K562 (cell line): ENCODE measurements around the gene YES1. TPM values are rescaled to one million over a fixed set of nuclear protein-coding genes. Genes with fewer than 3 reads are reported as not detected.

Experiments used
- ATAC-seq: fragments of 200-7000 bp; cut with Tn5 transposase; 3 replicates; pipeline ENCODE4 v1.9.1; 2020; ENCODE audit warnings: moderate library complexity
- BruUV-seq: library from RNA; stranded (reverse); fragments of 400-500 nt; replicated peaks from 2 replicates; lab custom pipeline; 2021; lab: Mats Ljungman, UMichigan
- CTCF ChIA-PET: fragments of 300-600 bp; formaldehyde crosslinking; extraction: SDS; loops from one replicate; lab custom pipeline; 2021; ENCODE audit warnings: low intra/inter-chr PET ratio; lab: Yijun Ruan, JAX
- POLR2A ChIA-PET: fragments of 300-600, 350-650 bp; sonication (Branson Sonifier 250); formaldehyde crosslinking; extraction: SDS; loops from one replicate; lab custom pipeline; 2021; ENCODE audit warnings: antibody characterized with exemption, inconsistent platforms; lab: Yijun Ruan, JAX
- DNase-seq, 4 experiments: peaks; one replicate each; pipeline versions ENCODE4 v3.0.0 to v3.0.0-alpha.2; 2011 to 2018; ENCODE audit warnings: low spot score in 3 of 4, mixed read lengths in 3 of 4; ENCODE audit errors: extremely low read depth in 1 of 4
- FAIRE-seq: peaks from 2 replicates; lab custom pipeline; 2011; peaks lifted over from hg19 to GRCh38; lab: Jason Lieb, UNC
- H2AFZ ChIP-seq: 2 replicates; pipeline ENCODE4 v1.6.0; 2011; ENCODE audit warnings: low read depth, low read length, control low read depth, inconsistent platforms
- H3K27ac ChIP-seq: fragments of 200-600 bp; 3 replicates; pipeline ENCODE4 v1.8.0; 2011; ENCODE audit warnings: low read depth, mild to moderate bottlenecking, control low read depth, inconsistent platforms, low read length, moderate library complexity, mixed read lengths; ENCODE audit errors: extremely low read depth
- H3K27me3 ChIP-seq, 2 experiments: fragments of 300-600 bp in 1 of 2; 2 replicates in 1 of 2; 3 replicates in 1 of 2; pipeline versions ENCODE4 v1.6.0 to v1.8.0; 2011; ENCODE audit warnings: inconsistent platforms in 2 of 2, low read length in 2 of 2, mild to moderate bottlenecking in 1 of 2, mixed read lengths in 1 of 2, moderate library complexity in 1 of 2; ENCODE audit not compliant: control insufficient read depth in 2 of 2, insufficient read depth in 2 of 2
- H3K36me3 ChIP-seq: fragments of 300-600 bp; 3 replicates; pipeline ENCODE4 v1.8.0; 2011; ENCODE audit warnings: mild to moderate bottlenecking, low read length, inconsistent platforms; ENCODE audit not compliant: control insufficient read depth, insufficient read depth
- H3K4me1 ChIP-seq, 2 experiments: fragments of 200-600 bp in 1 of 2; replicated peaks in 1 of 2; 2 replicates in 1 of 2; 3 replicates in 1 of 2; pipeline versions ENCODE4 v1.5.1 to v1.8.0; 2011; ENCODE audit warnings: inconsistent platforms in 2 of 2, low read length in 2 of 2, mild to moderate bottlenecking in 1 of 2, mixed read lengths in 1 of 2, moderate library complexity in 1 of 2; ENCODE audit not compliant: control insufficient read depth in 2 of 2, insufficient read depth in 2 of 2
- H3K4me2 ChIP-seq: 2 replicates; pipeline ENCODE4 v1.6.1; 2011; ENCODE audit warnings: low read length, control low read depth, inconsistent platforms, mixed read lengths; ENCODE audit not compliant: insufficient read depth
- H3K4me3 ChIP-seq: fragments of 200-600 bp; sonication (generic), shearing (Covaris generic); 2 replicates; pipeline ENCODE4 v1.5.1; 2016; ENCODE audit warnings: control low read depth, inconsistent platforms
- H3K79me2 ChIP-seq: fragments of 200-600 bp; 3 replicates; pipeline ENCODE4 v1.8.0; 2011; ENCODE audit warnings: low read length, inconsistent platforms; ENCODE audit not compliant: control insufficient read depth, insufficient read depth
- H3K9ac ChIP-seq, 2 experiments: 2 replicates each; pipeline versions ENCODE4 v1.6.0 to v1.6.1; 2011; ENCODE audit warnings: low read depth in 2 of 2, low read length in 2 of 2, control low read depth in 1 of 2, inconsistent platforms in 1 of 2, mild to moderate bottlenecking in 1 of 2, mixed read lengths in 1 of 2; ENCODE audit not compliant: insufficient read depth in 1 of 2
- H3K9me1 ChIP-seq: one replicate; pipeline ENCODE4 v1.6.0; 2011; ENCODE audit warnings: inconsistent platforms, mild to moderate bottlenecking, low read length, moderate library complexity; ENCODE audit not compliant: control insufficient read depth, insufficient read depth
- H3K9me3 ChIP-seq: replicated peaks from 2 replicates; pipeline ENCODE4 v1.5.1; 2011; ENCODE audit warnings: low read depth, low read length, inconsistent platforms; ENCODE audit not compliant: control insufficient read depth, insufficient read depth
- H4K20me1 ChIP-seq: replicated peaks from 2 replicates; pipeline ENCODE4 v1.6.1; 2011; ENCODE audit warnings: low read length, inconsistent platforms, mixed read lengths; ENCODE audit not compliant: control insufficient read depth, insufficient read depth
- CEBPG ChIP-seq, 3 experiments: fragments of 200-800 bp in 1 of 3; sonication (Bioruptor generic) in 1 of 3; sonication (generic) in 1 of 3; formaldehyde crosslinking in 1 of 3; IDR thresholded peaks in 2 of 3; conservative IDR thresholded peaks in 1 of 3; 2 replicates each; pipeline versions ENCODE4 v1.6.1 to v1.8.0; 2016 to 2022; ENCODE audit warnings: missing compliant biosample characterization in 2 of 3, missing genetic modification characterization in 2 of 3, mild to moderate bottlenecking in 1 of 3, missing genetic modification reagents in 1 of 3
- DACH1 ChIP-seq: fragments of 450-650 bp; IDR thresholded peaks from 2 replicates; pipeline ENCODE4 v1.6.1; 2018; ENCODE audit not compliant: partially characterized antibody
- EP400 ChIP-seq: fragments of 450-650 bp; IDR thresholded peaks from 2 replicates; pipeline ENCODE4 v1.6.1; 2017; ENCODE audit warnings: antibody characterized with exemption, mild to moderate bottlenecking, moderate library complexity
- FOS ChIP-seq: IDR thresholded peaks from 3 replicates; pipeline ENCODE4 v1.6.1; 2011; ENCODE audit not compliant: insufficient read length; ENCODE audit errors: extremely low read depth
- HDAC2 ChIP-seq: fragments of 450-650 bp; IDR thresholded peaks from 2 replicates; pipeline ENCODE4 v1.6.1; 2016; ENCODE audit warnings: mild to moderate bottlenecking
- HNRNPH1 ChIP-seq: fragments of 200-400 bp; formaldehyde crosslinking; optimal IDR thresholded peaks from 2 replicates; pipeline ENCODE3; 2017; ENCODE audit warnings: low read depth, mild to moderate bottlenecking, low read length, moderate library complexity
- JUND ChIP-seq, 2 experiments: IDR thresholded peaks; 2 replicates in 1 of 2; 3 replicates in 1 of 2; pipeline ENCODE4 v1.6.1; 2011; ENCODE audit warnings: borderline replicate concordance in 2 of 2, low read depth in 2 of 2, low read length in 2 of 2, improper control_type of control experiment in 1 of 2, missing biosample characterization in 1 of 2, missing genetic modification characterization in 1 of 2, missing genetic modification reagents in 1 of 2
- KDM5B ChIP-seq: fragments of 200-600 bp; sonication (generic); IDR thresholded peaks from 2 replicates; pipeline ENCODE4 v1.6.1; 2012; ENCODE audit warnings: low read depth, mild to moderate bottlenecking, moderate library complexity, low read length, control low read depth, inconsistent platforms; ENCODE audit not compliant: insufficient replicate concordance
- LARP7 ChIP-seq: fragments of 450-650 bp; IDR thresholded peaks from 2 replicates; pipeline ENCODE4 v1.6.1; 2016
- MTA1 ChIP-seq: fragments of 450-650 bp; IDR thresholded peaks from 2 replicates; pipeline ENCODE4 v1.6.1; 2017; ENCODE audit warnings: borderline replicate concordance
- PKNOX1 ChIP-seq: fragments of 450-650 bp; IDR thresholded peaks from 2 replicates; pipeline ENCODE4 v1.6.1; 2016
- TBL1XR1 ChIP-seq, 2 experiments: IDR thresholded peaks; 2 replicates each; pipeline ENCODE4 v1.6.1; 2012; ENCODE audit warnings: improper control_type of control experiment in 2 of 2, low read length in 2 of 2, mild to moderate bottlenecking in 1 of 2
- ZNF408 ChIP-seq: fragments of 250-450 bp; sonication (Bioruptor Pico); IDR thresholded peaks from 2 replicates; pipeline ENCODE4 v1.4.0; 2020; ENCODE audit warnings: low read depth, mild to moderate bottlenecking, moderate library complexity
- WGBS: fragments of 100-300 bp; shearing (Covaris generic); methylation state at CpG from one replicate; pipeline ENCODE4 v1.1.6; 2016; ENCODE audit warnings: low coverage, mixed read lengths; ENCODE audit not compliant: insufficient coverage; ENCODE audit errors: missing lambda C conversion rate; 5-methylcytosine and 5-hydroxymethylcytosine counted together
- in situ Hi-C: fragments of 300-500 bp; cut with MboI; formaldehyde crosslinking; loops from 4 replicates; pipeline ENCODE4 v1.15.0; 2018; ENCODE audit warnings: inconsistent platforms, mixed read lengths
- intact Hi-C: fragments of 100-400 bp; cut with micrococcal nuclease; formaldehyde crosslinking; loops from 2 replicates; pipeline ENCODE4 v1.14.2; 2022
- polyA plus RNA-seq, 8 experiments: library from polyadenylated mRNA; depleted of rRNA in 4 of 8; stranded (reverse) in 5 of 8; unstranded in 3 of 8; fragments of >200 nt; fragmentation: Nextera tagmentation in 2 of 8; fragmentation: Illumina TruSeq in 1 of 8; extraction: Ambion mirVana in 2 of 8; extraction: Trizol in 1 of 8; gene quantifications; 2 replicates each; pipeline versions ENCODE4 v1.2.1 to v1.2.3, GENCODE V29; 2011 to 2014; ENCODE audit warnings: inconsistent platforms in 1 of 8, missing spikeins in 1 of 8
- total RNA-seq, 7 experiments: library from RNA; depleted of rRNA in 6 of 7; stranded (reverse); fragments of >200 nt in 6 of 7; fragmentation: Illumina TruSeq in 2 of 7; extraction: Trizol in 2 of 7; gene quantifications; 2 replicates each; pipeline versions ENCODE4 v1.2.1 to v1.2.3, GENCODE V29; 2011 to 2021; ENCODE audit warnings: low replicate concordance in 1 of 7
- TF ChIP-seq, protein P1 (sequence below): fragments of 450-650 bp; IDR thresholded peaks from 2 replicates; pipeline ENCODE4 v1.6.1; 2017; ENCODE audit warnings: mild to moderate bottlenecking, moderate library complexity

YES1 gene
- total and polyA plus RNA-seq, 9 of the 15 experiments (the other 6 are each of a cell fraction or from before 2014, with no cell fraction given), result 37.2 to 115 (median 77.7) TPM

DNA sequence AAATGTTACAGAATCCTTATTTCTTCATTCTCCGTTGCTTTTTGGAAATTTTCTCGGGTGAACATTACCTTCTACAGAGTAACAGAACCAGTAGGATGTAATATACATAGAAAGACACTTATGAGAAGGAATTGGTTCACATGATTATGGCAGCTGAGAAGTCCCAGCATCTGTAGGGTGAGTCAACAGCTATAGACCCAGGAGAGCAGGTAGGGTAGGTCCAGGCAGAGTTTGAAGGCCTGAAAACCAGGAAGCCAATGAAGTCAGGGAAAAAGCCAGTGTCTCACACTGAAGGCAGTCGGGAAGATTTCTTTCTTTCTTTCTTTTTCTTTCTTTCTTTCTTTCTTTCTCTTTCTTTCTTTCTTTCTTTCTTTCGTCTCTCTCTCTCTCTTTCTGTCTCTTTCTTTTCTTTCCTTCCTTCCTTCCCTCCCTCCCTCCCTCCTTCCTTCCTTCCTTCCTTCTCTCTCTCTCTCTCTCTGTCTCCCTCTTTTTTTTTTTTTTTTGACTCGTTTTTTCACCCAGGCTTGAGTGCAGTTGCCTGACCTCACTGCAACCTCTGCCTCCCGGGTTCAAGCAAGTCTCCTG, 15.1 kb upstream of the YES1 start (continued):
- TF ChIP-seq CEBPG (CRISPR knock-in tag; IDR thresholded peaks at IDR 0.05) (no peak), CEBPG (tag; conservative IDR thresholded peaks at IDR 0.05 in 1 of 2, IDR thresholded peaks at IDR 0.05 in 1 of 2) (peak in 1 of 2 experiments; percentile 27; a peak in 1 of 4 replicates), FOS (no peak), ZNF408 (no peak), DACH1 (no peak), TBL1XR1 (IDR thresholded peaks at IDR 0.05; ENCODE audit: low read length in 2 of 2) (no peak), LARP7 (0 out of 2 replicates have a peak, but pooled peaks have one; percentile 8), MTA1 (0 out of 2 replicates have a peak, but pooled peaks have one; percentile 17)

GRCh38 chr18:825891-826585, 14.0 kb upstream of the YES1 start:
- Histone ChIP-seq H3K4me3 (no peak overlapping the region), H3K9me1 (no peaks in the 10 kb centered on the region), H3K27ac (peak overlapping the region; percentile 0; the same call in 1 of the 3 replicates), H3K36me3 (no peaks in the 10 kb centered on the region), H3K27me3 (no peaks in the 10 kb centered on the region), H3K9me3 (no peaks in the 10 kb centered on the region), H3K4me2 (peak overlapping the region; percentile 42), H3K9ac (peak overlapping the region; percentile 0 to 19; a peak in 1 of 4 replicates), H4K20me1 (no peaks in the 10 kb centered on the region), H3K79me2 (0 out of 3 replicates have a peak, but pooled peaks cover 6% of the 10 kb centered on the region), H3K4me1 (peaks cover 13 to 25% of the 10 kb centered on the region in 2 experiments; a peak in 4 of 5 replicates), H2AFZ (peak overlapping the region; percentile 35)
- in situ Hi-C loops (no loop called here), intact Hi-C loops (no loop called here)
- FAIRE-seq (no peak), ATAC-seq (peak; percentile 35), DNase-seq (peak; percentile 36 to 42 (median 38))
- WGBS, result 26% methylated on average over 6 of the region's 6 CpGs
- CTCF ChIA-PET, result no interaction called here
- BruUV-seq, result no TSS peak
- POLR2A ChIA-PET, result interaction anchor here (0.7 to 4.4 kb wide), 5 partner anchors 9 to 169 kb away, joined by 3 to 37 read pairs (median 3); partner anchors contain the start of gene TYMS
- TF ChIP-seq PKNOX1 (no peak), EP400 (0 out of 2 replicates have a peak, but pooled peaks have one; percentile 24), KDM5B (no peak), HDAC2 (0 out of 2 replicates have a peak, but pooled peaks have one; percentile 8), JUND (IDR thresholded peaks at IDR 0.05; ENCODE audit: borderline replicate concordance, low read depth, low read length) (no peak), JUND (tag; IDR thresholded peaks at IDR 0.05; ENCODE audit: borderline replicate concordance, low read depth, low read length) (peak; percentile 44; the same call in 1 of the 3 replicates), HNRNPH1 (no peak)
- TF ChIP-seq, protein P1, sequence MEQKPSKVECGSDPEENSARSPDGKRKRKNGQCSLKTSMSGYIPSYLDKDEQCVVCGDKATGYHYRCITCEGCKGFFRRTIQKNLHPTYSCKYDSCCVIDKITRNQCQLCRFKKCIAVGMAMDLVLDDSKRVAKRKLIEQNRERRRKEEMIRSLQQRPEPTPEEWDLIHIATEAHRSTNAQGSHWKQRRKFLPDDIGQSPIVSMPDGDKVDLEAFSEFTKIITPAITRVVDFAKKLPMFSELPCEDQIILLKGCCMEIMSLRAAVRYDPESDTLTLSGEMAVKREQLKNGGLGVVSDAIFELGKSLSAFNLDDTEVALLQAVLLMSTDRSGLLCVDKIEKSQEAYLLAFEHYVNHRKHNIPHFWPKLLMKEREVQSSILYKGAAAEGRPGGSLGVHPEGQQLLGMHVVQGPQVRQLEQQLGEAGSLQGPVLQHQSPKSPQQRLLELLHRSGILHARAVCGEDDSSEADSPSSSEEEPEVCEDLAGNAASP, result no peak
